HL-60/S4 treated with retinoic acid at 250 ng/mL for 4 days and 3 days (cell line): ENCODE results near the gene SEMA4G.
"Not testable (repeated sequence)": the region's sequence is repeated elsewhere in the genome, so short reads cannot be mapped to it uniquely, and the experiment has no call there.

Experiments
- in situ Hi-C: fragments of 300-500 bp; cut with MboI; formaldehyde crosslinking; loops from 2 replicates; pipeline ENCODE4 v1.7.0; 2022; ENCODE audit warnings: low sequenced_read_pairs

SEMA4G gene

DNA sequence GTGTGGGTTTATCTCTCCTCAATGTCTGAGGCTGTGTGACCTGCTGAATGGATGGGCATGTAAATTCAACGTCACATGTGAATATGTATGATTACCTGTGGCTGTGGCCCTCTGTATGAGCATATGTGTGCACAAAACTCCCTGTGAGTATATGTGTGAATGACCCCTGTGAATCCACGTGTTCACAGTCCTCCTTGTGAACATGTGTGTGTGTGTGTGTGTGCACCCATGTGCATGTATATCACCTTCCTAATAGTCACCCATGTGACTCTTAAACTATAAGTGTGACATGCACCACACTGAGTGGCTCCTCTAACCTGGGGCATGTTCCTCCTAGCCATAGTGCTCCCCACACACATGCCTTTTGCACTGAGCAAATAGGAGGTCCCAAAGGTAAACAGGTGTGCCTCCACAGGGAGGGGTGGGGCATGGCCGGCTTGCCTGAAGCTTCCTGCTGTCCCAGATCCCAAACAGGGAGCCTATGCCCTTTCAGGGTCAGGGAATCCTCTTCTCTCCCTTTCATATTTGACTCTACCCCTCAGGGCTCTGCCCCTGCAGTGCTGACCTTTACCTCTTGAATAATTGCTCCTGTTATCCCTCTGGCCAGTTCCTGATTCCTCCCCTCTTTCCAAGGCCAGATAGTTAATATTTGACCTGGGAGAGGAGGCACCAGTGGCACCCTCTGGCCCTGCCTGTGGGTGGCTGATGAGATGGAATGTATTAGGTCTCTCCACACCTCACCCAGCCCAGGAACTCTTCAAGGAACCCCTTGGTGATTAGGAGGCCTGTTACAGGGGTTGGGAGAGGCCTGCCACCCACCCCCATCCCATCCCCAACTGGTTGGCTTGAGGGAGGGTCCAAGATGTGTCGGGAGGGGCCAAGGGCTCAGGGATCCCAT lies 1.9 kb downstream of the SEMA4G start:
- in situ Hi-C loops, result no loop called here

DNA sequence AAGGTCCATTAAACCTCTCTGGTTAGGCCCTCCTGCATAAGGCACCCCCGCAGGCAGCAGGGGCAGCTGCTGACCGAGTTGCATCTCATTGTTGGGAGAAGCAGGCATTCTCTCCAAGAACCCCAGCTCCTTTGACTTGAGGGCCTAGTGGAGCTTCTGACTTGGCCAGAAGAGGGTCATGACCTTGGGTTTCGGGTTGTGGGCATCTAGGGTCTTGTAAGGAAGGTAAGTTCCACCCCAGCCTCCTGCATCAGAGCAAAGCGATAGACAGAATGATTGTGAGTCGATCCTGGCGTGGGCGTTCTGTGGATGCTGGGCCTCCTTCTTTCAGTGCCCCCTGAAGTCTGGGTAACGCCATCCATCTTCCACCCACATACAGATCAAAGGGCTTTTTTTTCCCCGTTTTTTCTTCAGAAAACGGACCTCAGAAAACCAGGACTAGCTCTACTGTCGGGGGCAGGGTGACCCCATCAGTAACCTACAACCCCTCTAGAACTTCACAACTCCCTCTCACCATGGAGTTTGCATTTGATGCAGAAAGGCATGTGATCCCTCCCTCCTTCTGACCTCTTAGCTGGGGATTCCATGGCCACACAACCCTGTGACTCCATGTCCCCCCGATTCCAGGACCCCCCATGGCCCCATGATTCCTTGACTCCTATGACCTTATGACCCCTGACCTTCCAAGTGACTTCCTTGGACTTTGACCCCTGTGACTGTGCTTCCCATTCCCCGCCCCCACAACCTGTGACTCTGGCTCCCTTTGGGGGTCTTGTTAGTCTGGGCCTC lies 3.0 kb downstream of the SEMA4G start:
- in situ Hi-C loops, result no loop called here

DNA sequence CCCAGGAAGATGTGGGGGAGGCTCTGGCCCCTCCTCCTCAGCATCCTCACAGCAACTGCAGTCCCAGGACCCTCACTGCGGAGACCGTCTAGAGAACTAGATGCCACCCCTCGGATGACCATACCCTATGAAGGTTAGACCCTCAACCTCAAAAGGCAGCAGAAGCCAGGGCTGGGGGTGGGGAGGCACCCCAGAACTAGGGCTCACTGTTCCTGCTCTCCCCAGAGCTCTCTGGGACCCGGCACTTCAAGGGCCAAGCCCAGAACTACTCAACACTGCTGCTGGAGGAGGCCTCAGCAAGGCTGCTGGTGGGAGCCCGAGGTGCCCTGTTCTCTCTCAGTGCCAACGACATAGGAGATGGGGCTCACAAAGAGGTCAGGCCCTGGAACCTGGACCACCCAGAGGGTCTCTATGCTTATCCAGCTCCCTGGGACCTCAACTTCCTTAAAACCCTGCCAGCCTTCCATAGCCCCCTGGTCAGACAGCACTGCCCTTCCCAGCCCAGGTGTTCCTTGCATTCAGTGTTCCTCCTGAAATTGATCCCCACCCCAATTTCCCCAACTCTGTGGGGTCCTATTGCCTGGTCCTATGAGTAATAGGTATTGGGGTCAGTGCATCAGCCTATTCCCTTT lies 3.7 kb downstream of the SEMA4G start:
- in situ Hi-C loops, result no loop called here

DNA sequence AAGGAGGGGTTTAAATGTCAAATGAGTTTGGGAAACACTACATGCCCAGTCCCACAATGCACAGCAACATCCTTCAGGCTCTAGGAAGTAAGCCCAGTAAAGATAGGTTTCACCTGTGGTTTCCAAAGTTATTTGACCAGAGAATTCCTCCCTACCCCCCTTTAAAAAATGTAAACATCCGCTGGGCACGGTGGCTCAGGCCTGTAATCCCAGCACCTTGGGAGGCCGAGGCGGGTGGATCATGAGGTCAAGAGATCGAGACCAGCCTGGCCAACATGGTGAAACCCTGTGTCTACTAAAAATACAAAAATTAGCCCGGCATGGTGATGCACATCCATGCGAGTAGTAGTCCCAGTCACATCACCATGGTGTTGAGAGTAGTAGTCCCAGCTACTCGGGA lies 6.1 kb downstream of the SEMA4G start:
- in situ Hi-C loops, result not testable (repeated sequence)

DNA sequence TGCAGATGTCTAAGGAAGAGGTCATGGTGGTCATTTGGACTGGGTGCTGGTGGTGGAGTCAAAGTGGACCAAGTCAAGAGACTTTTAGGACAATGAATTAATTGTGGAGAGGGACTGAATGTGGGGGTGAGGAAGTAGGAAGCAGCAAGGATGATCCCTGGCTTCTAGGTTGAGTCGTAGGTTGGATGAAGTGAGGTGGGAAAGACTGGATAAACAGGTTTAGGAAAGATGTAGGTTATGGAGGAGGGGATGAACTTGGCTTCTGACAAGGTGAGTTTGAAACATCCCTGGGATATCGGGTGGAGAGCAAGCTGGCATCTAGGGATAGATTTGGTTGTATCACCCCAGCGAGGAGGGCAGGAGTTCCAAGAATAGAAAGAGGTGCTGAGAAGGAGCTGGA lies 7.6 kb downstream of the SEMA4G start:
- in situ Hi-C loops, result no loop called here

DNA sequence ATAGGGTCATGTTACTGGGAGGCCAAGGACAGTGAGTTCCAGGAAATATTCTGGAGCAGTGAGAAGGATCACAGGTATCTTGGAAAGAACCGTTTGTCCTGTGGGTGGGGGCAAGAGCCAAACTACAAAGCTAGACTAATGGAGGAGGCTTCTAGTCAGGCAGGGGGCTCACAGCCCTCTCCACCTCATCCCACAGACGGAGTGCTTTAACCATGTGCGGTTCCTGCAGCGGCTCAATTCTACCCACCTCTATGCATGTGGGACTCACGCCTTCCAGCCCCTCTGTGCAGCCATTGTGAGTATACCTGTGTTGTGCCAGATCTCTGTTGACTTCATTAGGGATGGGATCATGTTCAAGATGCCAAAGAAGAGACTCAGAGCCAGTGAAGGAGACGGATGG lies 8.1 kb downstream of the SEMA4G start:
- in situ Hi-C loops, result no loop called here

DNA sequence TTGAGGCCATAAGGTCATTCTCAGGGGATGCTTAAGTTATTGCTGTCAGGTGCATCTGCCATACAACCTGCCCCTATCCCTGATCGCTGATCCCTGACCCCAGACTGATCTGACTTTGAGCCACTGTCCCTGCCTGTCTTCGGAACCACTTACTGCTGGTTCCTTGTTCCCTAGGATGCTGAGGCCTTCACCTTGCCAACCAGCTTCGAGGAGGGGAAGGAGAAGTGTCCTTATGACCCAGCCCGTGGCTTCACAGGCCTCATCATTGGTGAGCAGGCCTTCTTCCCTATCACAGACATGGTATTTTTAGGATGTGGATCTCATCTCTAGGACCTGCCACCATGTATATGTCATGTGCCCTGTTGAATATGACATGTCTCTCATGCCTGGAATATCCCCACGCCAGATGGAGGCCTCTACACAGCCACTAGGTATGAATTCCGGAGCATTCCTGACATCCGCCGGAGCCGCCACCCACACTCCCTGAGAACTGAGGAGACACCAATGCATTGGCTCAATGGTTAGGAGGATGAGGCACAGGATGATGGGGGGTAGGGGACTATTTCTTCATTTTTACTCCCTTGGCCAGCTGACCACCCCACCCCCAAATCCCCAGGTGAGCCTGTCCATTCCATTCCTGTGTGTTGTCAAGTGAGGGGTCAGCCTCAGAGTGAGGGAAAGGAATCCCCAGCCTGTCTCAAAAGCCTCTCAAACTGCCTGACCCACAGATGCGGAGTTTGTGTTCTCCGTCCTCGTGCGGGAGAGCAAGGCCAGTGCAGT lies 9.0 kb downstream of the SEMA4G start:
- in situ Hi-C loops, result no loop called here

DNA sequence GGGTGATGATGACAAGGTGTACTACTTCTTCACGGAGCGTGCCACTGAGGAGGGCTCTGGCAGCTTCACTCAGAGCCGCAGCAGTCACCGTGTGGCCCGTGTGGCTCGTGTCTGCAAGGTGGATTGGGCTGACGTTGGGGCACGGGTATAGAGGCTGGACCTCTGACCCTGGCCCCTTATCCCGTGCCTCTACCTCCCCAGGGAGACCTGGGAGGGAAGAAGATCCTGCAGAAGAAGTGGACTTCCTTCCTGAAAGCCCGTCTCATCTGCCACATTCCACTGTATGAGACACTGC lies 9.5 kb downstream of the SEMA4G start:
- in situ Hi-C loops, result no loop called here

DNA sequence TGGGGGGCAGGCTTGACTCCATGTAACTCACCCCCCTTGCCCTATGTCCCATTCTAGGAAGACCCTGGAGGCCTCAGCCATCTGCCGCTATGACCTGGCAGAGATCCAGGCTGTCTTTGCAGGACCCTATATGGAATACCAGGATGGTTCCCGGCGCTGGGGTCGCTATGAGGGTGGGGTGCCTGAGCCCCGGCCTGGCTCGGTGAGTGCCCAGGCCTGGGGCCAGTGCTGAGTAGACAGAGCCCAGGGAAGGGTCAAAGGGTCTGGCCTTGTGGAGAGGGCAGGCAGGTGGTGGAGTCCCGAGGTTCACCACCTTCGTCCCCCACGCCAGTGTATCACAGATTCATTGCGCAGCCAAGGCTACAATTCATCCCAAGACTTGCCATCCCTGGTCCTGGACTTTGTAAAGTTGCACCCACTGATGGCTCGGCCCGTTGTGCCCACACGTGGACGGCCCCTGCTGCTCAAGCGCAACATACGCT lies 10.5 kb downstream of the SEMA4G start:
- in situ Hi-C loops, result no loop called here

DNA sequence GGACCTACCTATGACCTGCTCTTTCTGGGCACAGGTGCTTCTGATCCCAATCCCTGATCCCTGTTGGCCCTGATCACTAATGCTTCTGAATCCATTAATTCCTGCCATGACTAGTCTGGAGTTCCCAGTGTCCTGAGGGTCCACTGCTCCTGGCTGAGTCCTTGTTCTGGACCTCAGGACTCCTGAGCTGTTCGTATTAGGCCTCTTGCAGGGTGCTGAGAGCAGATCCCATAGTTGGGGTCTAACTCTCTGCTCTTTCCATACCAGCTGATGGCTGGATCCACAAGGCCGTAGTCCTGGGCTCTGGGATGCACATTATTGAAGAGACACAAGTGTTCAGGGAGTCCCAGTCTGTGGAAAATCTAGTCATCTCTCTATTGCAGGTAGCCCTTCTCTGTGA lies 11.0 kb downstream of the SEMA4G start:
- in situ Hi-C loops, result no loop called here

DNA sequence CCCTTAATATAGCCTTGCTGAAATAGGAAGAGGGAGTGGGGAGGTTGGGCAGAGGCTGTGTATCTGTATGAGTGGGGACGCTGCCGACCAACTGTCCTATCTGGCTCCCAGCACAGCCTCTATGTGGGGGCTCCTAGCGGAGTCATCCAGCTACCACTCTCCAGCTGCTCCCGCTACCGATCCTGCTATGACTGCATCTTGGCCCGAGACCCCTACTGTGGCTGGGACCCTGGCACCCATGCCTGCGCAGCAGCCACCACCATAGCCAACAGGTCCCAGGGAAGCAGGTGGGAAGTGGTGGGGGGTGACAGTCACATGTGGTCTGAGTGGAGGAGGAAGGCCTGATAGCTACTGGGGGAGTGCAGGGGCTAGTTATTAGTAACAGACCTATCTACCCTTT lies 11.4 kb downstream of the SEMA4G start:
- in situ Hi-C loops, result no loop called here

DNA sequence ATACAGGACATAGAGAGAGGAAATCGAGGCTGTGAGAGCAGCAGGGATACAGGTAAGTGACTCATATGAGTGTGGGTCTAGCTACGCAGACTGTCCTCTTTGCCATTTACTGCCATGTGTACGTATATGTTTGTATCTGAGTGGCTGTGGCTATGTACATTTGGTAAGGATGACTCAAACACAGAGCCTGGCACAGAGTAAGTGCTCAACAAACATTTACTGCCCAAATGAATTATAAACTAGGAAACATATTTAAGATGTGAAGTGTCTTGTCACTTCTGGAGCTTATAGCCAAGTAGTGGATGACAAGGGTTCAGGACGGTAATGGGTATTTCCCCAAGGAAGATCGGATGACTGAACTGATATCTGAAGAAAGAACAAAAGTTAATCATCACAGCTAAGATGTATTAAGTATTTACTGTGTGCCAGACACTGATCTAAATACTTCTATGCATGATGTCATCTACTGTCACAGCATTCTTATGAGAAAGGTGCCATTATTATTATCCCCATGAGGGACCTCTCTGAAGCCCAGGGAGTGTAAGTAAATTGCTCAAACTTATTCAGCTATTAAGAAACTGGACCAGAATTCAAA lies 12.0 kb downstream of the SEMA4G start:
- in situ Hi-C loops, result no loop called here

DNA sequence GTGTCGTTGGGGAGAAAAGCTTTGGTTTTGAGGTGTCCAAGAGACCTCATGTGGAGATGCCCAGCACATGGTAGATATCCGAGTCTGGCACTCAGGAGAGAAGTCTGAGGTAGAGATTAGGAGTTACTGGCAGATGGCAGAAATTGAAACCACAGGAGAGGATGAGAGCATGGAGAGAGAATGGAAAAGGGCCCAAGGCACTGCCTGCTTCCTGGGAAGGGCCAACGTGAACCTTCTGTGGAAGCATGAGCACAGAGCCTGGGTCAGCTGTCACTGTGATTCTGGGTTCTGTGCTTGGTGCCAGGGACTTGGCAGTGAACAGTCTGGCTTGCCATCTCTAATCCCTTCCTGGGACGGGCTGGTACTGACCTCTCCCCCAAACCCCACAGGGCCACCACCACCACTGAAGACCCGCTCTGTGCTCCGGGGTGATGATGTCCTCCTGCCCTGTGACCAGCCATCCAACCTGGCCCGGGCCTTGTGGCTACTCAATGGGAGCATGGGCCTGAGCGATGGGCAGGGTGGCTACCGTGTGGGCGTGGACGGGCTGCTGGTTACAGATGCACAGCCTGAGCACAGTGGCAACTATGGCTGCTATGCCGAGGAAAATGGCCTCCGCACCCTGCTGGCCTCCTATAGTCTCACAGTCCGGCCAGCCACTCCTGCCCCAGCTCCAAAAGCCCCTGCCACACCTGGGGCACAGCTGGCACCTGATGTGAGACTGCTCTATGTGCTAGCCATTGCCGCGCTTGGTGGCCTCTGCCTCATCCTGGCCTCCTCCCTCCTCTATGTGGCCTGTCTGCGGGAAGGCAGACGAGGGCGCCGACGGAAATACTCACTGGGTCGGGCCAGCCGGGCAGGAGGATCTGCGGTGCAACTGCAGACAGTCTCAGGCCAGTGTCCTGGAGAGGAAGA lies 13.9 kb downstream of the SEMA4G start:
- in situ Hi-C loops, result no loop called here

DNA sequence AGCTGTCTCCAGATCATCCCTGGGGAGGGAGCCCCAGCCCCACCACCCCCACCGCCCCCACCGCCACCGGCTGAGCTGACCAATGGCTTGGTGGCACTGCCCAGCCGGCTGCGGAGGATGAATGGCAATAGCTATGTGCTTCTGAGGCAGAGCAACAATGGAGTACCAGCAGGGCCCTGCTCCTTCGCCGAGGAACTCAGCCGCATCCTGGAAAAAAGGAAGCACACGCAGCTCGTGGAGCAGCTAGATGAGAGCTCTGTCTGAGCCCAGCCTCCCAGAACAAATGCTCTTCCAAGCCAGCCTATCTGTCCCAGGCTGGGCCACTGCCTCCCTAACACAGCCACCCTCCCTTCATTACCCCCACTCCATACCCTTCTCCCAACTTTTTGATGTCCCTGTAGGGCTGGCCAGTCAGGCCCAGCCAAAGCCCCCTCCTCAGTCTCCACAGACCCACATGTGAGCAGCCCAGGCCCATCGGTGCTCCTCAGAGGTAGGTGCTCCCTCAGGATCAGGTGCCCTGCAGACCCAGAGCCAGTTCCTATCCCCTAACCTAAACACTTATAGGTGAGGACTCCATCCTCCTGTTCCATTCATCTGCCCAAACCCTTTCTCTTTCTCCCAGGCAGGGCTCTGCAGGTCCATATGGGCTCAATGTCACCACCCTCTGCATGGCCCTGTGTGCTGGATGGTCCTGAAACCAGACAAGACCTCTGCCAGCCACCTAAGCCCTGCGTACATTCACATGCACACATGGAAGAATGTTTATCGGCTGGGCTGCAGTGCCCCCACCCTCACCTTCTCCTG lies 14.8 kb downstream of the SEMA4G start:
- in situ Hi-C loops, result no loop called here

DNA sequence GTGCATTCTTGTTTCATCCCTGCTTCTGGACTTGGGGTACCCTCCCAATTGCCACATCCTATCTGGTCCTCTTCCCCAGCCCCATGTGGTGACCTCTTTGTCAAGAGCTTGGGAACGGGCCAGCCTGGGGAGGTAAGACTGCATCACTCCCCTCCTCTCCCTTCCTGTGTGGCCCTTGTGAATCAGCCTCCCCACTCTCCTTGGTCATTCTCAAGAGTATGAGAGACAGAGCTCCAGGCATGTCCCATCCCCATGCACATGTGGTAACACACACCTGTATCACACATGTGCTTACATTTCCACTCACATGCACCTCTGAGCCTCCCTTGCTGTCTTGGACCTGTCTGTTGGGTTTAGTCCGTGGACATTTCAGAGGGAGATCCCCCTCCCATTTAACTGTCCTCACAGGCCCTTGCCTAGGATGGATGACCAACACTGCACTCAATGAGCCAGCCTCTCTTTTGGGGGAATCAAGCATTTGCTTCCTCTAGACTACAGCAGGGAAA lies 15.4 kb downstream of the SEMA4G start:
- in situ Hi-C loops, result no loop called here

DNA sequence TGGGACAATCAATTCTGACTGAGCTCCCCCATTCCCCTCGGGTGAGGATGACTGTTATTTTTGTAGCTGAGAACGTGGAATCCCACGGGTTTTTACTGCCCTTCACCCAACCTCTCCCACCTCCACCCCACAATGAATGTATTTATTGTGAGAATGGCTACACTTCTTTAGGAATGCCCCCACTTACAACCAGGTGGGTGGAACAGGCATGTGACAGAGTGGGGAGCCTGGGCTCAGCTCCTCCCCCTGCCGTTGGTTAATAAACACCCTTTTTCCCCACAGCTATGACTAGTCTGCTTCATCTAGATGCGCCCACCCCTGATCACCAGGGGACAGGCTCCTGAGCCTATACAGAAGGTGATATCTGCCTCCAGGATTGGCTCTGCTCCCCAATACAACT lies 16.0 kb downstream of the SEMA4G start:
- in situ Hi-C loops, result no loop called here

DNA sequence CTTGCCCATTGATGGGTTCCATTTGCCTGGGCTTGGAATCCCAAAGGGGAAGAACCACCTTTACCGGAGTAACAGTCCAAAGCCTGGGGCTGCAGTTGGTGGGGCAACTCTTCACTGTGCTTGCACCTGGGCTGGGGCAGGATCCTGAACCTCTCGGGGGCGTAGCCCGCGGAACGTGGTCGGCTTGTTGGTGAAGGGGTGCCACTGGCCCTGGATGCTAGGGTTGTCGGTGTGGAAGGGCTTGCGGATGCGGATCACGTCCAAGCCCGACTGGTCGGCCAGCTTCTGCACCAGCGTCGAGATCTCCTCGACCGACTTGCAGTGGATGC lies 17.3 kb downstream of the SEMA4G start:
- in situ Hi-C loops, result no loop called here

DNA sequence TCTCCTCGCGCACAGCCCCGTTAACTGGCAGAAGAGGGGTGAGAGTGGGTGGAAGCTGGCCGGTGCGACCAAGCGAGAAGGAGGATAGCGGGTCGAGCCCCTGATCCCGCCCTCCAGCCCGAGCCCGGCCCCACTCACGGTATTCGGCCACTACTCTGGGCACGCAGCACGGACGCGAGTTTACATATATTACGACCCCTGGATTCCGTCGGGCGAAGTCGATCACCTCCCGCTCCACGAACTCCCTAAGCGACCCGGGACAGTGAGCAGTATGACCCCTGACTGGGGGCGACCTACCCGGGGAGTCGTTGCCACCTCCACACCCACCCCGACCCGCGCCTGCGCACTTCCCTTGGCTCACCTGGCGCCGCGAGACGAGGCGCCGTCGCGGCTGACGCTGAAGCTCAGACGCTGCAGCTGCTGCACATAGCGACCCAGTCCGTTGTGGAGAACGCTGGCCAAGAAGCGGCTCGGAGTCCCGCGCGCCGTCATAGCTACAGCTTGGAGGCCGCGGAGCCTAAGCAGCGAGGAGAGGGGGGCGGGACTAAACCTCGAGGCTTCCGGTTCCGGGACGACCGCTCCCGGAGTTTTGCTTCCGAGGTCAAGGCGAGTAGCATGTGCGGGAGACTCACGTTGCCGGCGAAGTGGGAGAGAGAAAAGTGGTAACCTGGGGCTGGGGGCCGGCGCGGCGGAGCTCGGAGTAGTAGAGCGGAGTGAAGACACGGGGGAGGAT lies 17.8 kb downstream of the SEMA4G start, which contains the start of the genes MRPL43 and TWNK:
TSS of gene MRPL43 (minus strand) at position 546 of the 733 bp plus-strand sequence. CDS start at position 492, 54 bp downstream.
TSS of gene TWNK (plus strand) at position 592 of the 733 bp plus-strand sequence. CDS start 668 bp downstream, outside the sequence.
- in situ Hi-C loops, result no loop called here
